Ovary (tissue), 9 donors: Measurements from ENCODE around the gene RAB39B. TPM values are rescaled to one million over a fixed set of nuclear protein-coding genes. Genes with fewer than 3 reads are reported as not detected.
"Not testable (repeated sequence)": the region's sequence is repeated elsewhere in the genome, so short reads cannot be mapped to it uniquely, and the experiment has no call there.

Source experiments
- DNase-seq, 5 donors: peaks; one replicate each; pipeline ENCODE4 v3.0.0-alpha.2; 2019 to 2020
- H3K27ac ChIP-seq, 2 donors: fragments of 200-600 bp; one replicate each; pipeline versions ENCODE4 v1.5.1 to v1.8.0; 2019 to 2022
- H3K27me3 ChIP-seq: fragments of 200-600 bp; one replicate; pipeline ENCODE4 v1.8.0; 2022
- H3K36me3 ChIP-seq: fragments of 200-600 bp; sonication (generic); one replicate; pipeline ENCODE4 v1.5.1; 2019
- H3K4me1 ChIP-seq: one replicate; pipeline ENCODE4 v1.8.1; 2013; ENCODE audit warnings: mild to moderate bottlenecking, moderate library complexity; ENCODE audit not compliant: insufficient read depth
- H3K4me3 ChIP-seq: fragments of 200-600 bp; sonication (generic); one replicate; pipeline ENCODE4 v1.5.1; 2017
- H3K9me3 ChIP-seq, 2 donors: fragments of 200-600 bp in 1 of 2; sonication (generic) in 1 of 2; one replicate each; pipeline versions ENCODE4 v1.5.1 to v1.8.1; 2013 to 2019; ENCODE audit warnings: mild to moderate bottlenecking in 1 of 2, moderate library complexity in 1 of 2
- EP300 ChIP-seq: sonication (generic); formaldehyde crosslinking; IDR thresholded peaks from one replicate; pipeline ENCODE4 v1.6.1; 2017; ENCODE audit warnings: antibody characterized with exemption
- POLR2A ChIP-seq: fragments of 450-650 bp; IDR thresholded peaks from one replicate; pipeline ENCODE4 v1.6.1; 2017; ENCODE audit warnings: antibody characterized with exemption, mild to moderate bottlenecking, moderate library complexity
- WGBS, 3 donors: extraction: QIAGEN DNeasy Blood & Tissue Kit in 1 of 3; methylation state at CpG; one replicate each; pipeline versions ENCODE4 v1.1.5 to v1.1.7; 2013 to 2017; 5-methylcytosine and 5-hydroxymethylcytosine counted together
- intact Hi-C, 4 donors: fragments of 100-400 bp; cut with DNase I; formaldehyde crosslinking; loops; one replicate each; pipeline versions ENCODE4 v1.11.0 to v1.15.1; 2022 to 2023
- polyA plus RNA-seq, 2 donors: library from polyadenylated mRNA; stranded (reverse); fragments of 200-250 nt in 1 of 2; fragments of 350-450 nt in 1 of 2; fragmentation: Illumina TruSeq in 1 of 2; extraction: RNeasy Lipid Tissue Mini Kit (QIAGEN cat#74804) in 1 of 2; gene quantifications; one replicate each; pipeline ENCODE4 v1.2.3, GENCODE V29; 2013 to 2014
- total RNA-seq, 7 donors: library from RNA; depleted of rRNA in 2 of 7; stranded (reverse); fragments of >200 nt in 2 of 7; fragmentation: NEBNext Ultra II Directional in 3 of 7; extraction: Animal tissue kit (Norgen Biotek cat#: 25700) in 3 of 7; gene quantifications; one replicate each; pipeline versions ENCODE4 v1.1.0 to v1.2.4, GENCODE V29; 2016 to 2023
- TF ChIP-seq, protein P1 (sequence below), 3 donors: fragments of 450-650 bp in 2 of 3; fragments of 200-600 bp in 1 of 3; IDR thresholded peaks; one replicate each; pipeline versions ENCODE4 v1.5.1 to v1.8.0; 2016 to 2022; ENCODE audit warnings: antibody characterized with exemption in 3 of 3, mild to moderate bottlenecking in 1 of 3
- donor health status: DM: no; HTN: no; CAD: no; lungs with moderate emphysema.
- donor health status: DM: no; HTN: no; CAD: no.
- donor health status: Bipolar disorder and iron deficiency.
- donor health status: DM: yes; HTN: yes; CAD: no.
- donor health status: DM: no; HTN: no; CAD: no.
- donor health status: DM: yes; HTN: yes; CAD: no.

RAB39B gene
- total and polyA plus RNA-seq, 9 donors = 0.10 to 1.3 (median 0.53) TPM

GRCh38 chrX:155235891-155236290 is 28.4 kb downstream of the RAB39B start:
- intact Hi-C loops = no loop called here
- Histone ChIP-seq H3K4me1 (no peaks in the 10 kb centered on the region), H3K27me3 (no peaks in the 10 kb centered on the region), H3K27ac (no peak overlapping the region), H3K4me3 (no peak overlapping the region), H3K9me3 (no peaks in the 10 kb centered on the region), H3K36me3 (peaks cover 2% of the 10 kb centered on the region)
- no peak for TF ChIP-seq EP300
- TF ChIP-seq, protein P1, sequence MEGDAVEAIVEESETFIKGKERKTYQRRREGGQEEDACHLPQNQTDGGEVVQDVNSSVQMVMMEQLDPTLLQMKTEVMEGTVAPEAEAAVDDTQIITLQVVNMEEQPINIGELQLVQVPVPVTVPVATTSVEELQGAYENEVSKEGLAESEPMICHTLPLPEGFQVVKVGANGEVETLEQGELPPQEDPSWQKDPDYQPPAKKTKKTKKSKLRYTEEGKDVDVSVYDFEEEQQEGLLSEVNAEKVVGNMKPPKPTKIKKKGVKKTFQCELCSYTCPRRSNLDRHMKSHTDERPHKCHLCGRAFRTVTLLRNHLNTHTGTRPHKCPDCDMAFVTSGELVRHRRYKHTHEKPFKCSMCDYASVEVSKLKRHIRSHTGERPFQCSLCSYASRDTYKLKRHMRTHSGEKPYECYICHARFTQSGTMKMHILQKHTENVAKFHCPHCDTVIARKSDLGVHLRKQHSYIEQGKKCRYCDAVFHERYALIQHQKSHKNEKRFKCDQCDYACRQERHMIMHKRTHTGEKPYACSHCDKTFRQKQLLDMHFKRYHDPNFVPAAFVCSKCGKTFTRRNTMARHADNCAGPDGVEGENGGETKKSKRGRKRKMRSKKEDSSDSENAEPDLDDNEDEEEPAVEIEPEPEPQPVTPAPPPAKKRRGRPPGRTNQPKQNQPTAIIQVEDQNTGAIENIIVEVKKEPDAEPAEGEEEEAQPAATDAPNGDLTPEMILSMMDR (IDR thresholded peaks at IDR 0.05) = no peak
- TF ChIP-seq POLR2A = no peak
- no peak for DNase-seq

GRCh38 chrX:155231163-155231562 is 33.1 kb downstream of the RAB39B start:
- intact Hi-C loops = no loop called here
- no peaks in the 10 kb centered on the region for H3K4me1 ChIP-seq
- H3K27ac ChIP-seq = no peak overlapping the region
- no peaks in the 10 kb centered on the region for H3K9me3 ChIP-seq
- no peak overlapping the region for H3K4me3 ChIP-seq
- DNase-seq = no peak
- H3K27me3 ChIP-seq = peaks cover 3% of the 10 kb centered on the region
- TF ChIP-seq POLR2A (no peak), EP300 (no peak)
- H3K36me3 ChIP-seq = peaks cover under 1% of the 10 kb centered on the region

DNA sequence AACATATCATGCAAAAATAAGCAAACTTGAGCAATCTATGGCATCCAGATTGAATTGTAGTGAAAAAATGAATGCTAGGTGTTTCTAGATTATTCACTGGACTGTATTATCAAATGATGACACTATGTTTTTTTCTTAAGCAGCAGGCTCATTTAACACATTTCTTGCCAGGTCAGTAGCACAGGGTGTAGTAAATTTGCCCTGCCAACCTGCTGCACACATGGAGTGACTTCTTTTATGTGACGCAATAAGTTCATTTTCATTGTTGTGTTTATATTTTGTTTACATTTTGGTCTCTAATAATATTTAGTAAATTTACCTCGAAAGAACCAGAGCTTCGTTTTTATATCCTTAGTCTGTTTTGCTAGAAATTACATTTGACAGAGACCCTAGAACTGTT is 38.5 kb downstream of the RAB39B start:
- intact Hi-C loops = no loop called here
- H3K27me3 ChIP-seq = peaks cover 3% of the 10 kb centered on the region
- no peak overlapping the region for H3K27ac ChIP-seq
- no peak for DNase-seq
- no peaks in the 10 kb centered on the region for H3K9me3 ChIP-seq
- no peaks in the 10 kb centered on the region for H3K36me3 ChIP-seq
- no peak for TF ChIP-seq EP300
- WGBS, 3 donors = 36 to 67% (median 54%) methylated on average over 3 of the region's 3 CpGs
- H3K4me3 ChIP-seq = no peak overlapping the region
- H3K4me1 ChIP-seq = no peaks in the 10 kb centered on the region

GRCh38 chrX:155223746-155224145 is 40.5 kb downstream of the RAB39B start:
- H3K4me1 ChIP-seq = not testable (repeated sequence)

DNA sequence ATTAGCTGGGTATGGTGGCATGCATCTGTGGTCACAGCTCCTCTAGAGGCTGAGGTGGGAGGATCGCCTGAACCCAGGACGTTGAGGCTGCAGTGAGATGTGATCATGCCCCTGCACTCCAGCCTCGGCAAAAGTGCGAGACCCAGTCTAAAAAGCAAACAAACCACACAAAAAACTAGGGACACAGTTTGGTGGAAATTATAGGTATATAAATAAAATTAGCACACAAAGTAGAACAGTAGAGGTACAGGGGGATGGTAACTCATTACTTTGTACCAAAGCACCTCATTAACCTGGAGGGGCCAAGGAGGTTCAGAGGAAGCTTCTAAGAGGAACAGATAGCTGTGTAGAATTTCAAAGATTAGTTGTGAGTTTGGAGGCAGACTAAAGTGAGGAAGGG is 42.9 kb downstream of the RAB39B start:
- TF ChIP-seq, protein P1 (IDR thresholded peaks at IDR 0.05) = no peak
- TF ChIP-seq EP300 (no peak), POLR2A (no peak)
- intact Hi-C loops = no loop called here
- WGBS, 3 donors = 92 to 95% (median 93%) methylated on average over 4 of the region's 4 CpGs

More at GRCh38 chrX:155223746-155224145, 40.5 kb downstream of the RAB39B start:
- 94 to 97% (median 95%) methylated on average over 27 to 30 of the region's 30 CpGs for WGBS, 3 donors
- intact Hi-C loops, H3K9me3 ChIP-seq, H3K4me3 ChIP-seq, H3K36me3 ChIP-seq, H3K27me3 ChIP-seq, DNase-seq, H3K27ac ChIP-seq: not testable (repeated sequence)

DNA sequence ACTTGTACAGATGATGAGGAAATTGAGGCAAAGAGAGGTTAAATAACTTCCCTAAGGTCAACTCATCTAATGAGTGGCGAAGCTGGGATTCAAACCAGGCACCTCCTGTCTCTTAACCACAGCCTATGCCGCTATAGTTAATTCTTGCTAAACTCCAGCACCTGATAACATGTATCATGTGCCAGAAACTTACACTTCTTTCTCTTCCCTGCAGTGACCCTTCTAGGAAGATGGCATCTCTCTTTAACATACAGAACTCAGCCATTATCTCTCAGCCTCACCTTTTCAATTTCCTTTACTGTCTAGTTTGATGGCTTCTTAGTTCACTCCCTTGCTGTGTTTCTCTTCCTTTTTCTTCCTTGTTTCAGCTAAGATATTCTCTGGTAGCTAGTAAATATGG is 45.5 kb downstream of the RAB39B start:
- TF ChIP-seq, protein P1 (IDR thresholded peaks at IDR 0.05) = no peak
- DNase-seq = no peak
- WGBS, 3 donors = 64 to 78% (median 68%) methylated on average over 2 of the region's 2 CpGs
- no peaks in the 10 kb centered on the region for H3K36me3 ChIP-seq
- H3K4me1 ChIP-seq = peaks cover 2% of the 10 kb centered on the region
- no peak overlapping the region for H3K27ac ChIP-seq
- no peak overlapping the region for H3K4me3 ChIP-seq
- no peaks in the 10 kb centered on the region for H3K9me3 ChIP-seq
- no peaks in the 10 kb centered on the region for H3K27me3 ChIP-seq
- intact Hi-C loops = loop anchor here in 1 of 4 donors (5.0 kb wide), 1 partner anchor 1446 kb away; no protein-coding TSS in a partner anchor

More for the DNA sequence above, 42.9 kb downstream of the RAB39B start:
- Histone ChIP-seq H3K27ac (no peak overlapping the region), H3K36me3 (no peaks in the 10 kb centered on the region), H3K27me3 (no peaks in the 10 kb centered on the region), H3K4me1 (peaks cover 2% of the 10 kb centered on the region), H3K9me3 (no peaks in the 10 kb centered on the region), H3K4me3 (no peak overlapping the region)
- no peak for DNase-seq
